Breast epithelium (tissue), 3 donors: ENCODE data around the gene ARHGAP26.

Experiments used
- POLR2A ChIP-seq: fragments of 450-650 bp; IDR thresholded peaks from one replicate; pipeline ENCODE4 v1.6.1; 2016; ENCODE audit warnings: antibody characterized with exemption, mild to moderate bottlenecking, moderate library complexity
- POLR2AphosphoS5 ChIP-seq, 3 donors: sonication (generic); formaldehyde crosslinking; IDR thresholded peaks; one replicate each; pipeline ENCODE4 v1.6.1; 2017; ENCODE audit warnings: antibody characterized with exemption in 3 of 3
- TF ChIP-seq, protein P1 (sequence below), 3 donors: fragments of 450-650 bp; IDR thresholded peaks; one replicate each; pipeline ENCODE4 v1.5.1; 2016 to 2017; ENCODE audit warnings: antibody characterized with exemption in 3 of 3, mild to moderate bottlenecking in 3 of 3, moderate library complexity in 3 of 3

GRCh38 chr5:143063175-143063970 is 293.2 kb downstream of the ARHGAP26 start:
- TF ChIP-seq, protein P1, sequence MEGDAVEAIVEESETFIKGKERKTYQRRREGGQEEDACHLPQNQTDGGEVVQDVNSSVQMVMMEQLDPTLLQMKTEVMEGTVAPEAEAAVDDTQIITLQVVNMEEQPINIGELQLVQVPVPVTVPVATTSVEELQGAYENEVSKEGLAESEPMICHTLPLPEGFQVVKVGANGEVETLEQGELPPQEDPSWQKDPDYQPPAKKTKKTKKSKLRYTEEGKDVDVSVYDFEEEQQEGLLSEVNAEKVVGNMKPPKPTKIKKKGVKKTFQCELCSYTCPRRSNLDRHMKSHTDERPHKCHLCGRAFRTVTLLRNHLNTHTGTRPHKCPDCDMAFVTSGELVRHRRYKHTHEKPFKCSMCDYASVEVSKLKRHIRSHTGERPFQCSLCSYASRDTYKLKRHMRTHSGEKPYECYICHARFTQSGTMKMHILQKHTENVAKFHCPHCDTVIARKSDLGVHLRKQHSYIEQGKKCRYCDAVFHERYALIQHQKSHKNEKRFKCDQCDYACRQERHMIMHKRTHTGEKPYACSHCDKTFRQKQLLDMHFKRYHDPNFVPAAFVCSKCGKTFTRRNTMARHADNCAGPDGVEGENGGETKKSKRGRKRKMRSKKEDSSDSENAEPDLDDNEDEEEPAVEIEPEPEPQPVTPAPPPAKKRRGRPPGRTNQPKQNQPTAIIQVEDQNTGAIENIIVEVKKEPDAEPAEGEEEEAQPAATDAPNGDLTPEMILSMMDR (IDR thresholded peaks at IDR 0.05): no peak
- TF ChIP-seq POLR2A (no peak), POLR2AphosphoS5 (IDR thresholded peaks at IDR 0.05) (no peak)
